Thoracic aorta (tissue), 2 donors: ENCODE results near the gene HEXD. TPM values are rescaled to one million over a fixed set of nuclear protein-coding genes. Genes with fewer than 3 reads are reported as not detected.

Source experiments
- ATAC-seq: fragments of 150-250 bp; one replicate; pipeline ENCODE4 v1.8.0; 2017; ENCODE audit warnings: low read depth; ENCODE audit not compliant: insufficient number of reproducible peaks, low FRiP score
- DNase-seq: peaks from one replicate; pipeline ENCODE4 v3.0.0-alpha.2; 2020; ENCODE audit warnings: low spot score
- H3K27ac ChIP-seq, 2 donors: fragments of 200-600 bp; sonication (generic); 1 replicate in 1 of 2; 2 replicates in 1 of 2; pipeline ENCODE4 v1.5.1; 2016; ENCODE audit warnings: mild to moderate bottlenecking in 2 of 2, moderate library complexity in 2 of 2
- H3K27me3 ChIP-seq: fragments of 200-600 bp; sonication (generic); replicated peaks from 2 replicates; pipeline ENCODE4 v1.6.0; 2016; ENCODE audit warnings: mild to moderate bottlenecking; ENCODE audit not compliant: insufficient read depth
- H3K36me3 ChIP-seq: fragments of 200-600 bp; sonication (generic); one replicate; pipeline ENCODE4 v1.5.1; 2016
- H3K4me1 ChIP-seq, 2 donors: fragments of 200-600 bp; sonication (generic); 1 replicate in 1 of 2; 2 replicates in 1 of 2; pipeline versions ENCODE4 v1.5.1 to v1.6.0; 2016; ENCODE audit warnings: low read depth in 2 of 2, mild to moderate bottlenecking in 1 of 2; ENCODE audit not compliant: control insufficient read depth in 1 of 2
- H3K4me3 ChIP-seq: fragments of 200-600 bp; sonication (generic); 2 replicates; pipeline ENCODE4 v1.5.1; 2016; ENCODE audit warnings: mild to moderate bottlenecking
- H3K9me3 ChIP-seq: fragments of 200-600 bp; sonication (generic); 2 replicates; pipeline ENCODE4 v1.5.1; 2016
- CTCF ChIP-seq: fragments of 200-600 bp; sonication (generic); IDR thresholded peaks from one replicate; pipeline ENCODE4 v1.5.1; 2019; ENCODE audit warnings: antibody characterized with exemption
- total RNA-seq, 2 donors: library from RNA; depleted of rRNA; stranded (reverse); fragments of >200 nt; gene quantifications; one replicate each; pipeline versions ENCODE4 v1.1.0 to v1.2.3, GENCODE V29; 2016

The HEXD gene
- total RNA-seq, 2 donors from 2014 or later, result 31.4 to 34.7 TPM

GRCh38 chr17:82461827-82462524, 43.8 kb downstream of the HEXD start:
- Histone ChIP-seq H3K27ac (no peak overlapping the region), H3K36me3 (peaks cover 28% of the 10 kb centered on the region), H3K4me3 (no peak overlapping the region), H3K27me3 (no peaks in the 10 kb centered on the region), H3K9me3 (no peaks in the 10 kb centered on the region), H3K4me1 (peaks cover 16 to 18% of the 10 kb centered on the region in 2 donors)
- DNase-seq (no peak), ATAC-seq (no peak)
- TF ChIP-seq CTCF, result no peak

- ATAC-seq, result no peak
- H3K36me3 ChIP-seq, result peaks cover 30% of the 10 kb centered on the region
Observed at GRCh38 chr17:82463391-82463790, 45.2 kb downstream of the HEXD start.

GRCh38 chr17:82463925-82464566, 45.9 kb downstream of the HEXD start:
- Histone ChIP-seq H3K36me3 (peaks cover 36% of the 10 kb centered on the region), H3K27ac (peak overlapping the region in 1 of 2 donors; percentile 50), H3K4me1 (peaks cover 8 to 13% of the 10 kb centered on the region in 2 donors), H3K27me3 (no peaks in the 10 kb centered on the region), H3K9me3 (no peaks in the 10 kb centered on the region), H3K4me3 (no peak overlapping the region)
- no peak for ATAC-seq
- no peak for TF ChIP-seq CTCF
- DNase-seq, result no peak

More at GRCh38 chr17:82463391-82463790, 45.2 kb downstream of the HEXD start:
- Histone ChIP-seq H3K4me3 (no peak overlapping the region), H3K27ac (peak overlapping the region in 1 of 2 donors; percentile 50), H3K27me3 (no peaks in the 10 kb centered on the region), H3K9me3 (no peaks in the 10 kb centered on the region), H3K4me1 (peaks cover 8 to 13% of the 10 kb centered on the region in 2 donors)
- no peak for DNase-seq
- TF ChIP-seq CTCF, result no peak

- no peaks in the 10 kb centered on the region for H3K9me3 ChIP-seq
- peak overlapping the region in 1 of 2 donors; percentile 50 for H3K27ac ChIP-seq
- no peak overlapping the region for H3K4me3 ChIP-seq
- H3K27me3 ChIP-seq, result no peaks in the 10 kb centered on the region
- no peak for TF ChIP-seq CTCF
- DNase-seq (no peak), ATAC-seq (no peak)
- H3K36me3 ChIP-seq, result peaks cover 41% of the 10 kb centered on the region
- peaks cover 3 to 8% of the 10 kb centered on the region in 2 donors for H3K4me1 ChIP-seq
Observed at GRCh38 chr17:82464567-82464929, 46.4 kb downstream of the HEXD start.

GRCh38 chr17:82465023-82465603, 47.0 kb downstream of the HEXD start:
- H3K36me3 ChIP-seq, result peaks cover 43% of the 10 kb centered on the region
- H3K9me3 ChIP-seq, result no peaks in the 10 kb centered on the region
- H3K4me1 ChIP-seq, result peaks cover 0 to 7% of the 10 kb centered on the region in 2 donors
- TF ChIP-seq CTCF, result no peak
- H3K27me3 ChIP-seq, result no peaks in the 10 kb centered on the region
- no peak overlapping the region for H3K4me3 ChIP-seq
- ATAC-seq, result no peak
- H3K27ac ChIP-seq, result no peak overlapping the region
- no peak for DNase-seq
